Progenitor cell of endocrine pancreas (in vitro differentiated cells): Measurements from ENCODE around the gene DKK3. TPM values are rescaled to one million over a fixed set of nuclear protein-coding genes. Genes with fewer than 3 reads are reported as not detected.
"Not testable (repeated sequence)": the region's sequence is repeated elsewhere in the genome, so short reads cannot be mapped to it uniquely, and the experiment has no call there.

Experiments
- DNase-seq: peaks from one replicate; pipeline ENCODE4 v3.0.0; 2021; ENCODE audit warnings: low spot score; ENCODE audit not compliant: unreplicated experiment
- H3K27ac Mint-ChIP-seq: 2 replicates; pipeline ENCODE4 v1.8.0; 2021; ENCODE audit warnings: mild to moderate bottlenecking, moderate library complexity, mixed read lengths
- H3K27me3 Mint-ChIP-seq: 2 replicates; pipeline ENCODE4 v1.8.0; 2021; ENCODE audit warnings: mixed read lengths
- H3K36me3 Mint-ChIP-seq: 2 replicates; pipeline ENCODE4 v1.8.0; 2022; ENCODE audit warnings: mixed read lengths; ENCODE audit not compliant: insufficient read depth
- H3K4me1 Mint-ChIP-seq: 2 replicates; pipeline ENCODE4 v1.8.0; 2021; ENCODE audit warnings: low read depth, mixed read lengths
- H3K4me3 Mint-ChIP-seq: 2 replicates; pipeline ENCODE4 v1.8.0; 2021; ENCODE audit warnings: low read depth, mild to moderate bottlenecking, moderate library complexity, mixed read lengths
- H3K9me3 Mint-ChIP-seq: 2 replicates; pipeline ENCODE4 v1.8.0; 2021; ENCODE audit warnings: low read depth, mixed read lengths
- total RNA-seq: library from RNA; stranded (reverse); gene quantifications from 2 replicates; pipeline ENCODE4 v1.2.1, GENCODE V29; 2021
- TF ChIP-seq, protein P1 (sequence below): fragments of 200-600 bp; sonication (generic); IDR thresholded peaks from one replicate; pipeline ENCODE4 v1.5.0; 2021; ENCODE audit warnings: antibody characterized with exemption, mild to moderate bottlenecking; ENCODE audit not compliant: unreplicated experiment

The DKK3 gene
- total RNA-seq, 1 donor from 2014 or later, result 75.2 TPM

DNA sequence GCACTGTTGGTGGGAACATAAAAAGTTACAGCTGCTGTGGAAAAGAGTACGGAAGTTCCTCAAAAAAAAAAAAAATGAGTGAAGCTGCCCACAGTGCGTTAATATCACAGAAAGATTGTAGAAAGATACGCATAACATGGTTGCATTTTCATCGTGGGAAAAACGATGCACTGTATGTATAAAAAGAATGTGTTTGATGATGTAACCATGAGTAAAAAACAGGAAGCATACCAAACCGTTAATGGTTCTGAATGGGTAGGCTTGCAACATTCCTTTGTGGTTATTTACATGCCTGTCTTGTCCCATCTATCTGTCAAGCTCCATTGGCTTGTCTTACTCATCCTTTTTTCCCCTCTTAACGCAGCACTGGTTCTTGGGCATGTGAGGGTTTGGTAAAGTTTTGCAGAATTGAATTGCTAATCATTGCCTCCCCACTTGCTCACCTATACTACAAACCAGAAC, 33.8 kb upstream of the DKK3 start:
- TF ChIP-seq, protein P1, sequence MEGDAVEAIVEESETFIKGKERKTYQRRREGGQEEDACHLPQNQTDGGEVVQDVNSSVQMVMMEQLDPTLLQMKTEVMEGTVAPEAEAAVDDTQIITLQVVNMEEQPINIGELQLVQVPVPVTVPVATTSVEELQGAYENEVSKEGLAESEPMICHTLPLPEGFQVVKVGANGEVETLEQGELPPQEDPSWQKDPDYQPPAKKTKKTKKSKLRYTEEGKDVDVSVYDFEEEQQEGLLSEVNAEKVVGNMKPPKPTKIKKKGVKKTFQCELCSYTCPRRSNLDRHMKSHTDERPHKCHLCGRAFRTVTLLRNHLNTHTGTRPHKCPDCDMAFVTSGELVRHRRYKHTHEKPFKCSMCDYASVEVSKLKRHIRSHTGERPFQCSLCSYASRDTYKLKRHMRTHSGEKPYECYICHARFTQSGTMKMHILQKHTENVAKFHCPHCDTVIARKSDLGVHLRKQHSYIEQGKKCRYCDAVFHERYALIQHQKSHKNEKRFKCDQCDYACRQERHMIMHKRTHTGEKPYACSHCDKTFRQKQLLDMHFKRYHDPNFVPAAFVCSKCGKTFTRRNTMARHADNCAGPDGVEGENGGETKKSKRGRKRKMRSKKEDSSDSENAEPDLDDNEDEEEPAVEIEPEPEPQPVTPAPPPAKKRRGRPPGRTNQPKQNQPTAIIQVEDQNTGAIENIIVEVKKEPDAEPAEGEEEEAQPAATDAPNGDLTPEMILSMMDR, result no peak
- Mint-ChIP-seq H3K27me3 (no peaks in the 10 kb centered on the region), H3K27ac (no peak overlapping the region), H3K9me3 (peaks cover 11% of the 10 kb centered on the region), H3K4me1 (no peaks in the 10 kb centered on the region), H3K36me3 (no peaks in the 10 kb centered on the region), H3K4me3 (no peak overlapping the region)
- DNase-seq, result no peak

GRCh38 chr11:12040719-12041118, 32.3 kb upstream of the DKK3 start:
- not testable (repeated sequence) for DNase-seq, H3K36me3 Mint-ChIP-seq, H3K4me1 Mint-ChIP-seq, H3K4me3 Mint-ChIP-seq, H3K27ac Mint-ChIP-seq, H3K27me3 Mint-ChIP-seq
- H3K9me3 Mint-ChIP-seq, result peaks cover 11% of the 10 kb centered on the region

DNA sequence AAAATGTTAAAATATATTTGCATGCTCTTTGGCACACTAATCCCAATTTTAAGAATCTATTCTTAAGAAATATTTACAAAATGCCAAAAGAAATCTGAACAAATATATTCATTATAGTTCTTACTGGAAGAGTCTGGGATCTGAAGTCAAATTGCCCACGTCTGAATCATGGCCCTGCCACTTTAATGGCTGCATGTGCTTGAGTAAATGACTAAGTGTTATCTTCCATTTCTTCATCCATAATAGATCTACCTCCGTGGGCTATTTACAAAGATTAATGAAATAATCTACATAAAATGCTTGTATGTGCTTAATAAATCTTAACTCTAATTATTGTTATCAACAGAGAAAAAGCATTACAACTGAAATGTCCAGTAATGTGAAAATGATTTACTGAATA, 24.5 kb upstream of the DKK3 start:
- DNase-seq, result no peak
- H3K36me3 Mint-ChIP-seq, result no peaks in the 10 kb centered on the region
- TF ChIP-seq, protein P1, result no peak
- H3K27me3 Mint-ChIP-seq, result no peaks in the 10 kb centered on the region
- H3K4me1 Mint-ChIP-seq, result peaks cover 20% of the 10 kb centered on the region
- H3K27ac Mint-ChIP-seq, result no peak overlapping the region
- no peak overlapping the region for H3K4me3 Mint-ChIP-seq
- H3K9me3 Mint-ChIP-seq, result peaks cover 5% of the 10 kb centered on the region

DNA sequence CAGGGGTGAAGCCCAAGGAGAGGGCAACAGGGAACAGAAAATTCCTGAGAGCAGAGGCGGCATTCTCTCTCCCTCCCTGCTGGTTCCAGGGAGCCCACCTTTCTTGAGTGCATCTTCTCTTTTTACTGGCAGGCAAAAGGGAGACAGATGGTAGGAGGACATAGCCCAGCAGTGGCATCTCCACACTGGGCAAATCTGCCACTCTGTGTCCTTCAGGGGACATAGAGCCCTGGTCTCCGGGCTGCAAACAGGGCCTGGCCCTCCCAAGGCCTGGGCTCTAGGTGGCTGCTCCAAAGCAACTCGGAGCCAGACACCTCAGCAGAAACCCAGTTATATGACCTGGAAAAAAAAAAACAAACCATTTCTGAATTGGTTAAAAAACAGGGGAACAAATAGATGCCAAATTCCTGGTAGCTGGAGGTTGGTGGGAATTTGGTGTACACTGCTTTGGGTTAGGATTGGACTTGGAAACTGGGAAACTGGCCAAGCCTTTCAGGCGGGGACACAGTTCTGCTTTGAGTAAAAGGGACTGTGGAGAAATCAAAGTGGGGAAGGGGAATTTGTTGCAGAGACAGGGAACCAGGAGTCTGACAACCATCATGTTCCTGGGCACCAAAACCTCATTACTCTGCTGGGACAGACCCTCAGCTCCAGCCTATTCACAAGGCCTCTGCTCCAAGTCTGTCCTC, 23.6 kb upstream of the DKK3 start:
- no peak for DNase-seq
- no peaks in the 10 kb centered on the region for H3K36me3 Mint-ChIP-seq
- H3K9me3 Mint-ChIP-seq, result no peaks in the 10 kb centered on the region
- TF ChIP-seq, protein P1, result no peak
- no peaks in the 10 kb centered on the region for H3K27me3 Mint-ChIP-seq
- H3K4me1 Mint-ChIP-seq, result peaks cover 29% of the 10 kb centered on the region
- no peak overlapping the region for H3K27ac Mint-ChIP-seq
- no peak overlapping the region for H3K4me3 Mint-ChIP-seq

DNA sequence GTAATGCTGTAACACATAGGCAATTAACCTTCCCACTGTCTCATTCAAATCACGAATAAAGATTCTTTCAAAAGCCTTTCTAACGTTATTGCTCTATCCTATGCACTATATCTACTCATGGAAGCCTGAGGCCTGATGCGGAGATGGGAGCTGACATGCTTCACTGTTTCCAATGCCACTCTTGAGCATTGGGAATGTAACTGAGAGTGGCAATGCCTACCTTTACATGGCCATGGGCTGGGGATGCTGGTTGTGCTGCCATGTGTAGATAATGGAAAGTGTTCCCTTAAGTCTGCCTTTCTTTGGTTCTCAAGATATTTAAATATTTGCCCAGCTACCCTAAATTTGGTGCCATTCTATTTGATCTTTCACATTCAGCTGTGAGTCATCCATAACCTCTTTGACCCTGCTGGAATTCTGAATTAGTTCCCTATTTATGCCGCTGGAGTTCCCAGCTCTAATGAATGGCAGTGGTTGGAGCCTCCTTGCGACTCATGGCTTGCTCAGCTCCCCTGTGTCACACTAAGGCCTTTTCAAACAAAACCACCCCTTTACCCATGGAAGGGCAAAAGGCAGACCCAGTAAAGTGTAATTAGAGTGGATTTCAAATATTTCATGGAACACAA, 21.4 kb upstream of the DKK3 start:
- no peak overlapping the region for H3K4me3 Mint-ChIP-seq
- H3K9me3 Mint-ChIP-seq, result peaks cover 6% of the 10 kb centered on the region
- H3K4me1 Mint-ChIP-seq, result peaks cover 43% of the 10 kb centered on the region
- H3K27me3 Mint-ChIP-seq, result no peaks in the 10 kb centered on the region
- no peaks in the 10 kb centered on the region for H3K36me3 Mint-ChIP-seq
- TF ChIP-seq, protein P1, result no peak
- DNase-seq, result no peak
- H3K27ac Mint-ChIP-seq, result no peak overlapping the region

DNA sequence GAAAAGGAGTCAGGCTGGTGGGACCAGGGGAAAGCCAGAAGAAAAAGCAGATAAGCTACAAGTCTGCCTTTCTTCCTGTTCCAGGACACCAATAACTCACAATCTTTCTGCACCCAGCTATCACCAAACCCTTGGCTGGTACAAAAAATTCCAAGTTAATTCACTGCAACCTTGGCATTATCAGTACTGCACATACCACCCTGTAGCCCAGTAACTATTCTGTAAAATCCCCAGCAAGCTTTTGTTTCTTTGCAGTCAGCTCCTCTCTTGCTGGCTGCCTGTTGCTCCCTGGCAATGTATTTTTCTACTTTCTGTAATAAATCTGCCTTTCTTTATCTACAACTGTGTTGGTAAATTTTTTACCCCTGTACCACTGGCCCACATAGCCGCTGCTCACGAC, 20.7 kb upstream of the DKK3 start:
- TF ChIP-seq, protein P1, result no peak
- H3K36me3 Mint-ChIP-seq, result peaks cover 1% of the 10 kb centered on the region
- no peaks in the 10 kb centered on the region for H3K27me3 Mint-ChIP-seq
- peaks cover 43% of the 10 kb centered on the region for H3K4me1 Mint-ChIP-seq
- peaks cover 13% of the 10 kb centered on the region for H3K9me3 Mint-ChIP-seq
- DNase-seq, result no peak
- H3K27ac Mint-ChIP-seq, result no peak overlapping the region
- no peak overlapping the region for H3K4me3 Mint-ChIP-seq
